Adrenal gland (tissue), 5 donors: ENCODE results near the gene RPTOR.

Experiments used
- CTCF ChIP-seq, 6 experiments: fragments of 450-650 bp in 4 of 6; fragments of 200-600 bp in 2 of 6; sonication (generic) in 1 of 6; IDR thresholded peaks; 1 replicate in 5 of 6; 2 replicates in 1 of 6; pipeline versions ENCODE4 v1.5.1 to v1.8.0; 2016 to 2021; ENCODE audit warnings: antibody characterized with exemption in 6 of 6, mild to moderate bottlenecking in 2 of 6, moderate library complexity in 1 of 6
- POLR2A ChIP-seq, 2 donors: fragments of 450-650 bp; IDR thresholded peaks; one replicate each; pipeline ENCODE4 v1.6.1; 2017; ENCODE audit warnings: antibody characterized with exemption in 2 of 2, mild to moderate bottlenecking in 2 of 2, moderate library complexity in 1 of 2
- donor health status: DM: no; HTN: no; CAD: no.

- TF ChIP-seq CTCF (IDR thresholded peaks at IDR 0.05) (no peak), POLR2A (IDR thresholded peaks at IDR 0.05) (no peak)
These were observed 23.6 kb downstream of the RPTOR start for GRCh38 chr17:80568246-80568645.
